ENCODE results near the gene ZBTB32.
A peak's percentile ranks its signal among the peaks of the same experiment; 100 is the strongest.

The ZBTB32 gene

DNA sequence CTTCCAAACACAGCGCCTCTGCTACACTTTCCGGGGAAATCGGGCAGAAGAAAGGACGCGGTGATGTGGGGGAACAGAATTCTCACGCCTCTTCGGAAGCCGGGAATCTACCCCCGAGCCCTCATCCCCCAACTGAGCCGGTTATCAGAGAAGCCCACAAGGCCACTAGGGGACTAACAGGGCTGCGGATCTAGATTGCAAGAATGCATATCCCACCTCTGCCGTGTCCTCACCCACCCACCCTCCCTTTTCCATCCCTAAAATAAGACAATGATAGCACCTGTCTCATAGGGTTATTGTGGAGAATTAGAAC lies 36.8 kb downstream of the ZBTB32 start (continued):
- TF ChIP-seq, protein P1, sequence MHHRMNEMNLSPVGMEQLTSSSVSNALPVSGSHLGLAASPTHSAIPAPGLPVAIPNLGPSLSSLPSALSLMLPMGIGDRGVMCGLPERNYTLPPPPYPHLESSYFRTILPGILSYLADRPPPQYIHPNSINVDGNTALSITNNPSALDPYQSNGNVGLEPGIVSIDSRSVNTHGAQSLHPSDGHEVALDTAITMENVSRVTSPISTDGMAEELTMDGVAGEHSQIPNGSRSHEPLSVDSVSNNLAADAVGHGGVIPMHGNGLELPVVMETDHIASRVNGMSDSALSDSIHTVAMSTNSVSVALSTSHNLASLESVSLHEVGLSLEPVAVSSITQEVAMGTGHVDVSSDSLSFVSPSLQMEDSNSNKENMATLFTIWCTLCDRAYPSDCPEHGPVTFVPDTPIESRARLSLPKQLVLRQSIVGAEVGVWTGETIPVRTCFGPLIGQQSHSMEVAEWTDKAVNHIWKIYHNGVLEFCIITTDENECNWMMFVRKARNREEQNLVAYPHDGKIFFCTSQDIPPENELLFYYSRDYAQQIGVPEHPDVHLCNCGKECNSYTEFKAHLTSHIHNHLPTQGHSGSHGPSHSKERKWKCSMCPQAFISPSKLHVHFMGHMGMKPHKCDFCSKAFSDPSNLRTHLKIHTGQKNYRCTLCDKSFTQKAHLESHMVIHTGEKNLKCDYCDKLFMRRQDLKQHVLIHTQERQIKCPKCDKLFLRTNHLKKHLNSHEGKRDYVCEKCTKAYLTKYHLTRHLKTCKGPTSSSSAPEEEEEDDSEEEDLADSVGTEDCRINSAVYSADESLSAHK (tag by site-specific recombination; IDR thresholded peaks at IDR 0.05) = no peak
- 0 out of 2 replicates have a peak, but pooled peaks have one; percentile 15 for TF ChIP-seq ZNF561 (tag by site-specific recombination; IDR thresholded peaks at IDR 0.05; ENCODE audit: borderline replicate concordance)
- TF ChIP-seq ZNF548 (tag by site-specific recombination; IDR thresholded peaks at IDR 0.05) = no peak
- no peak for TF ChIP-seq ZNF292 (tag by site-specific recombination; IDR thresholded peaks at IDR 0.05; ENCODE audit: borderline replicate concordance, low read depth)
- TF ChIP-seq ZNF423 (tag by site-specific recombination; IDR thresholded peaks at IDR 0.05) = 0 out of 2 replicates have a peak, but pooled peaks have one; percentile 11
- no peak for TF ChIP-seq IKZF3 (tag by site-specific recombination; IDR thresholded peaks at IDR 0.05)
- TF ChIP-seq, protein P2, sequence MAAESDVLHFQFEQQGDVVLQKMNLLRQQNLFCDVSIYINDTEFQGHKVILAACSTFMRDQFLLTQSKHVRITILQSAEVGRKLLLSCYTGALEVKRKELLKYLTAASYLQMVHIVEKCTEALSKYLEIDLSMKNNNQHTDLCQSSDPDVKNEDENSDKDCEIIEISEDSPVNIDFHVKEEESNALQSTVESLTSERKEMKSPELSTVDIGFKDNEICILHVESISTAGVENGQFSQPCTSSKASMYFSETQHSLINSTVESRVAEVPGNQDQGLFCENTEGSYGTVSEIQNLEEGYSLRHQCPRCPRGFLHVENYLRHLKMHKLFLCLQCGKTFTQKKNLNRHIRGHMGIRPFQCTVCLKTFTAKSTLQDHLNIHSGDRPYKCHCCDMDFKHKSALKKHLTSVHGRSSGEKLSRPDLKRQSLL (tag by site-specific recombination; IDR thresholded peaks at IDR 0.05) = 0 out of 2 replicates have a peak, but pooled peaks have one; percentile 20
- TF ChIP-seq ZNF146 (tag by site-specific recombination; IDR thresholded peaks at IDR 0.05) = no peak
- TF ChIP-seq, protein P3, sequence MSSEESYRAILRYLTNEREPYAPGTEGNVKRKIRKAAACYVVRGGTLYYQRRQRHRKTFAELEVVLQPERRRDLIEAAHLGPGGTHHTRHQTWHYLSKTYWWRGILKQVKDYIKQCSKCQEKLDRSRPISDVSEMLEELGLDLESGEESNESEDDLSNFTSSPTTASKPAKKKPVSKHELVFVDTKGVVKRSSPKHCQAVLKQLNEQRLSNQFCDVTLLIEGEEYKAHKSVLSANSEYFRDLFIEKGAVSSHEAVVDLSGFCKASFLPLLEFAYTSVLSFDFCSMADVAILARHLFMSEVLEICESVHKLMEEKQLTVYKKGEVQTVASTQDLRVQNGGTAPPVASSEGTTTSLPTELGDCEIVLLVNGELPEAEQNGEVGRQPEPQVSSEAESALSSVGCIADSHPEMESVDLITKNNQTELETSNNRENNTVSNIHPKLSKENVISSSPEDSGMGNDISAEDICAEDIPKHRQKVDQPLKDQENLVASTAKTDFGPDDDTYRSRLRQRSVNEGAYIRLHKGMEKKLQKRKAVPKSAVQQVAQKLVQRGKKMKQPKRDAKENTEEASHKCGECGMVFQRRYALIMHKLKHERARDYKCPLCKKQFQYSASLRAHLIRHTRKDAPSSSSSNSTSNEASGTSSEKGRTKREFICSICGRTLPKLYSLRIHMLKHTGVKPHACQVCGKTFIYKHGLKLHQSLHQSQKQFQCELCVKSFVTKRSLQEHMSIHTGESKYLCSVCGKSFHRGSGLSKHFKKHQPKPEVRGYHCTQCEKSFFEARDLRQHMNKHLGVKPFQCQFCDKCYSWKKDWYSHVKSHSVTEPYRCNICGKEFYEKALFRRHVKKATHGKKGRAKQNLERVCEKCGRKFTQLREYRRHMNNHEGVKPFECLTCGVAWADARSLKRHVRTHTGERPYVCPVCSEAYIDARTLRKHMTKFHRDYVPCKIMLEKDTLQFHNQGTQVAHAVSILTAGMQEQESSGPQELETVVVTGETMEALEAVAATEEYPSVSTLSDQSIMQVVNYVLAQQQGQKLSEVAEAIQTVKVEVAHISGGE (tag by site-specific recombination; conservative IDR thresholded peaks at IDR 0.05; ENCODE audit: low read depth) = peak; percentile 13; the same call in 1 of the 2 replicates
- peak; percentile 80; the same call in 1 of the 2 replicates for TF ChIP-seq MZF1 (tag by site-specific recombination; IDR thresholded peaks at IDR 0.05; ENCODE audit: borderline replicate concordance)
- 0 out of 2 replicates have a peak, but pooled peaks have one; percentile 7 for TF ChIP-seq ZNF2 (tag by site-specific recombination; IDR thresholded peaks at IDR 0.05)
- TF ChIP-seq TRIM28 (IDR thresholded peaks at IDR 0.05; ENCODE audit: borderline replicate concordance, low read length) = 0 out of 2 replicates have a peak, but pooled peaks have one; percentile 1
- no peak; the same call in 1 of the 2 replicates for TF ChIP-seq OVOL3 (tag by site-specific recombination; IDR thresholded peaks at IDR 0.05)
- no peak for TF ChIP-seq ZNF266 (tag by site-specific recombination; IDR thresholded peaks at IDR 0.05; ENCODE audit: low read depth)

DNA sequence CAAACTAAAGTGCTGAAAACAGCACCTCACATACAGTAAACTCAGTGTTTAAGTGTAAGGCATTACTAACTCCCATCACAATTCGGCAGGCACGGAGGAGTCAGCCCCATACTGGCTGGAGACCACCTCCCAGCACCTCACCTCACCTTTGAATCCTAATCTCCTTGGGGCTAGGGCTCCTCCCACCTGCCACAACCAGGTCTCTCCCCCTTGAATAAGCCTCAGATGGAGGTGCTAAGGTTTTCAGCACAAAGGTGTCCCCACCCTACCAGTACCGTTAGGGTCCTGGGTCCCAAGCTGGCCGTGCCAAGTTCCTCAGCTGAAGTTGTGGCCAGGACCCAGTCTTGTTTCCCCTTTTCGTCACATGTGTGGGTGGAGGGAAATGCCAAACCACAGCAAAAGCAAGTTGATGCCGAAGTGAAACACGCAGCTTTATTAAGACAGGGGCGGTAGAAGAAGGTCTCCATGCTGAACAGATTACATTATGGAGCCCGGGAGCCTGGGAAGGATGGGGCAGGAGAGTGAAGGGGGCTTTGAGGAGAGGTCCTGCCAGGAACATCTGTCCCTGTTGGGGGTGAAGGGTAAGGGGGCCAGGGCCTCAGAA lies 37.9 kb downstream of the ZBTB32 start, which contains the start of gene IGFLR1:
IGFLR1 (minus strand) TSS at position 332 of the 604 bp plus-strand sequence. CDS start 1,272 bp downstream, outside the sequence.
- ChIA-PET CTCF (interaction anchor here (1.1 to 1.2 kb wide), 3 partner anchors 24 to 189 kb away, joined by 4 to 9 read pairs (median 4); no protein-coding TSS in a partner anchor), POLR2A (interaction anchor here (1.2 to 2.6 kb wide), 3 partner anchors 12 to 32 kb away, joined by 3 to 39 read pairs (median 4); partner anchors contain the start of genes ARHGAP33 and HSPB6)
- Histone ChIP-seq H3K9me3 (ENCODE audit: control insufficient read depth, insufficient read depth, low read depth, low read length) (no peaks in the 10 kb centered on the region; the same call in none of the 2 replicates), H3K4me1 (ENCODE audit: control insufficient read depth, insufficient read depth, low read length) (peaks cover 28% of the 10 kb centered on the region), H3K36me3 (ENCODE audit: control insufficient read depth in 2 of 2, insufficient read depth in 1 of 2, low read length in 2 of 2) (peaks cover 37 to 51% of the 10 kb centered on the region in 2 experiments), H3K4me3 (ENCODE audit: low read depth, low read length) (no peak within 1 kb of the TSS), H3K27ac (ENCODE audit: extremely low read depth, low read depth, low read length) (peak within 1 kb of the TSS; percentile 97)
- TF ChIP-seq ZBTB21 (tag by site-specific recombination; IDR thresholded peaks at IDR 0.05) = 0 out of 2 replicates have a peak, but pooled peaks have one; percentile 9
- no peak for TF ChIP-seq ZNF501 (tag by site-specific recombination; IDR thresholded peaks at IDR 0.05)
- TF ChIP-seq ZNF777 (tag by site-specific recombination; IDR thresholded peaks at IDR 0.05; ENCODE audit: borderline replicate concordance) = no peak
- TF ChIP-seq ZNF335 (tag by site-specific recombination; conservative IDR thresholded peaks at IDR 0.05) = 0 out of 2 replicates have a peak, but pooled peaks have one; percentile 83
- no peak; the same call in 1 of the 2 replicates for TF ChIP-seq ZNF169 (tag by site-specific recombination; IDR thresholded peaks at IDR 0.05)
- 0 out of 2 replicates have a peak, but pooled peaks have one; percentile 8 for TF ChIP-seq YY2 (tag by site-specific recombination; IDR thresholded peaks at IDR 0.05)
- TF ChIP-seq ZNF391 (tag by site-specific recombination; IDR thresholded peaks at IDR 0.05; ENCODE audit: borderline replicate concordance, low read depth) = no peak

All from HEK293 (cell line).